Peyer's patch (tissue), 4 donors: ENCODE data around the gene SCRN3.
"Not testable (repeated sequence)": the region's sequence is repeated elsewhere in the genome, so short reads cannot be mapped to it uniquely, and the experiment has no call there.

Experiments used
- POLR2A ChIP-seq, 2 donors: fragments of 450-650 bp; IDR thresholded peaks; one replicate each; pipeline ENCODE4 v1.5.1; 2017; ENCODE audit warnings: antibody characterized with exemption in 2 of 2, mild to moderate bottlenecking in 2 of 2, moderate library complexity in 2 of 2
- TF ChIP-seq, protein P1 (sequence below), 6 experiments: fragments of 450-650 bp in 4 of 6; fragments of 200-600 bp in 2 of 6; sonication (generic) in 1 of 6; IDR thresholded peaks; one replicate each; pipeline ENCODE4 v1.5.1; 2017 to 2019; ENCODE audit warnings: antibody characterized with exemption in 6 of 6, mild to moderate bottlenecking in 3 of 6, moderate library complexity in 1 of 6

- TF ChIP-seq, protein P1, sequence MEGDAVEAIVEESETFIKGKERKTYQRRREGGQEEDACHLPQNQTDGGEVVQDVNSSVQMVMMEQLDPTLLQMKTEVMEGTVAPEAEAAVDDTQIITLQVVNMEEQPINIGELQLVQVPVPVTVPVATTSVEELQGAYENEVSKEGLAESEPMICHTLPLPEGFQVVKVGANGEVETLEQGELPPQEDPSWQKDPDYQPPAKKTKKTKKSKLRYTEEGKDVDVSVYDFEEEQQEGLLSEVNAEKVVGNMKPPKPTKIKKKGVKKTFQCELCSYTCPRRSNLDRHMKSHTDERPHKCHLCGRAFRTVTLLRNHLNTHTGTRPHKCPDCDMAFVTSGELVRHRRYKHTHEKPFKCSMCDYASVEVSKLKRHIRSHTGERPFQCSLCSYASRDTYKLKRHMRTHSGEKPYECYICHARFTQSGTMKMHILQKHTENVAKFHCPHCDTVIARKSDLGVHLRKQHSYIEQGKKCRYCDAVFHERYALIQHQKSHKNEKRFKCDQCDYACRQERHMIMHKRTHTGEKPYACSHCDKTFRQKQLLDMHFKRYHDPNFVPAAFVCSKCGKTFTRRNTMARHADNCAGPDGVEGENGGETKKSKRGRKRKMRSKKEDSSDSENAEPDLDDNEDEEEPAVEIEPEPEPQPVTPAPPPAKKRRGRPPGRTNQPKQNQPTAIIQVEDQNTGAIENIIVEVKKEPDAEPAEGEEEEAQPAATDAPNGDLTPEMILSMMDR (IDR thresholded peaks at IDR 0.05) = not testable (repeated sequence)
- not testable (repeated sequence) for TF ChIP-seq POLR2A (IDR thresholded peaks at IDR 0.05)
Measured at GRCh38 chr2:174363492-174364225, 31.9 kb upstream of the SCRN3 start.
